HepG2 (cell line): ENCODE measurements around the gene QSER1. TPM values are rescaled to one million over a fixed set of nuclear protein-coding genes. Genes with fewer than 3 reads are reported as not detected.
A peak's percentile ranks its signal among the peaks of the same experiment; 100 is the strongest.

ENCODE experiments used
- ATAC-seq: fragments of 200-7000 bp; cut with Tn5 transposase; 3 replicates; pipeline ENCODE4 v1.9.1; 2020; ENCODE audit warnings: mild to moderate bottlenecking, moderate library complexity
- BruUV-seq: library from RNA; stranded (reverse); fragments of 400-500 nt; replicated peaks from 2 replicates; lab custom pipeline; 2021; lab: Mats Ljungman, UMichigan
- CTCF ChIA-PET: fragments of 300-600 bp; formaldehyde crosslinking; extraction: SDS; loops from one replicate; lab custom pipeline; 2021; ENCODE audit warnings: low total read pairs, inconsistent platforms, low intra/inter-chr PET ratio; lab: Yijun Ruan, JAX
- POLR2A ChIA-PET: fragments of 350-600 bp; sonication (Branson Sonifier 250); formaldehyde crosslinking; loops from one replicate; lab custom pipeline; 2020; ENCODE audit warnings: antibody characterized with exemption, inconsistent platforms; lab: Yijun Ruan, JAX
- DNase-seq: peaks from one replicate; pipeline ENCODE4 v3.0.0-alpha.2; 2015; ENCODE audit warnings: low spot score
- FAIRE-seq: peaks from 3 replicates; lab custom pipeline; 2011; peaks lifted over from hg19 to GRCh38; lab: Jason Lieb, UNC
- H2AFZ ChIP-seq: one replicate; pipeline ENCODE4 v1.6.1; 2011; ENCODE audit warnings: low read length, inconsistent platforms
- H3K27ac ChIP-seq: fragments of 300-600 bp; 3 replicates; pipeline ENCODE4 v1.8.0; 2011; ENCODE audit warnings: mixed run types, mild to moderate bottlenecking, mixed read lengths, low read length, inconsistent platforms; ENCODE audit not compliant: insufficient read depth; ENCODE audit errors: extremely low read length
- H3K27me3 ChIP-seq, 2 experiments: fragments of 200-600 bp in 1 of 2; 2 replicates in 1 of 2; 3 replicates in 1 of 2; pipeline versions ENCODE4 v1.6.0 to v1.8.0; 2011; ENCODE audit warnings: low read length in 2 of 2, mild to moderate bottlenecking in 2 of 2, moderate library complexity in 2 of 2, inconsistent platforms in 1 of 2; ENCODE audit not compliant: insufficient read depth in 2 of 2, control insufficient read depth in 1 of 2
- H3K36me3 ChIP-seq, 2 experiments: fragments of 200-600 bp in 1 of 2; replicated peaks in 1 of 2; 2 replicates in 1 of 2; 3 replicates in 1 of 2; pipeline versions ENCODE4 v1.5.1 to v1.8.0; 2011; ENCODE audit warnings: low read length in 2 of 2, inconsistent platforms in 1 of 2; ENCODE audit not compliant: insufficient read depth in 2 of 2, control insufficient read depth in 1 of 2
- H3K4me1 ChIP-seq: 2 replicates; pipeline ENCODE4 v1.5.1; 2012; ENCODE audit warnings: low read length, inconsistent platforms; ENCODE audit not compliant: insufficient read depth
- H3K4me2 ChIP-seq: 2 replicates; pipeline ENCODE4 v1.6.0; 2011; ENCODE audit warnings: low read depth, low read length, inconsistent platforms
- H3K4me3 ChIP-seq, 3 experiments: fragments of 200-600 bp in 1 of 3; sonication (generic), shearing (Covaris generic) in 1 of 3; replicated peaks in 1 of 3; 2 replicates each; pipeline ENCODE4 v1.5.1; 2011 to 2016; ENCODE audit warnings: low read length in 3 of 3, inconsistent platforms in 2 of 3, low read depth in 2 of 3, mild to moderate bottlenecking in 2 of 3, control low read depth in 1 of 3, mixed read lengths in 1 of 3; ENCODE audit not compliant: insufficient read depth in 1 of 3
- H3K79me2 ChIP-seq: one replicate; pipeline ENCODE4 v1.6.1; 2011; ENCODE audit warnings: low read length, inconsistent platforms; ENCODE audit not compliant: insufficient read depth
- H3K9ac ChIP-seq: 2 replicates; pipeline ENCODE4 v1.6.0; 2011; ENCODE audit warnings: mild to moderate bottlenecking, low read depth, low read length, inconsistent platforms; ENCODE audit not compliant: insufficient read depth
- H3K9me3 ChIP-seq: 2 replicates; pipeline ENCODE4 v1.5.1; 2012; ENCODE audit warnings: mild to moderate bottlenecking, low read length
- H4K20me1 ChIP-seq: 2 replicates; pipeline ENCODE4 v1.6.0; 2011; ENCODE audit warnings: inconsistent platforms, mild to moderate bottlenecking, low read length, moderate library complexity; ENCODE audit not compliant: insufficient read depth
- CREB3 ChIP-seq: sonication (generic); formaldehyde crosslinking; IDR thresholded peaks from 2 replicates; pipeline ENCODE4 v1.5.0; 2020; ENCODE audit warnings: missing genetic modification reagents
- DRAP1 ChIP-seq: IDR thresholded peaks from 2 replicates; pipeline ENCODE4 v1.6.1; 2016; ENCODE audit warnings: missing genetic modification reagents, missing compliant biosample characterization
- IRF1 ChIP-seq: sonication (generic); formaldehyde crosslinking; IDR thresholded peaks from 2 replicates; pipeline ENCODE4 v1.4.0; 2020; ENCODE audit warnings: low read depth, mild to moderate bottlenecking, missing genetic modification reagents
- PBX3 ChIP-seq: sonication (generic); formaldehyde crosslinking; IDR thresholded peaks from 2 replicates; pipeline ENCODE4 v1.8.1; 2023; ENCODE audit warnings: missing genetic modification reagents, inconsistent platforms, borderline replicate concordance
- SP2 ChIP-seq: sonication (generic); formaldehyde crosslinking; IDR thresholded peaks from 2 replicates; pipeline ENCODE4 v1.5.1; 2020; ENCODE audit warnings: mild to moderate bottlenecking, missing genetic modification reagents
- TERF1 ChIP-seq: sonication (generic); formaldehyde crosslinking; IDR thresholded peaks from 2 replicates; pipeline ENCODE4 v1.8.0; 2022; ENCODE audit warnings: mild to moderate bottlenecking, missing genetic modification reagents, moderate library complexity
- THRA ChIP-seq: sonication (generic); formaldehyde crosslinking; IDR thresholded peaks from 2 replicates; pipeline ENCODE4 v1.4.0; 2020; ENCODE audit warnings: missing genetic modification reagents, borderline replicate concordance
- ZNF788 ChIP-seq: sonication (generic); formaldehyde crosslinking; IDR thresholded peaks from 2 replicates; pipeline ENCODE4 v1.5.0; 2020; ENCODE audit warnings: mild to moderate bottlenecking, missing genetic modification reagents, borderline replicate concordance
- WGBS: methylation state at CpG from one replicate; pipeline ENCODE4 v1.1.6; 2017; ENCODE audit warnings: low lambda C conversion rate; 5-methylcytosine and 5-hydroxymethylcytosine counted together
- in situ Hi-C: cut with HindIII; loops from 2 replicates; pipeline ENCODE4 v1.10.0; 2017; ENCODE audit warnings: low pct_unique_long_range_greater_than_20kb; ENCODE audit not compliant: extremely low pct_ligation_motif_present
- intact Hi-C: fragments of 100-400 bp; cut with micrococcal nuclease; formaldehyde crosslinking; loops from one replicate; pipeline ENCODE4 v1.10.0; 2022; ENCODE audit not compliant: unreplicated experiment
- polyA plus RNA-seq, 8 experiments: library from polyadenylated mRNA; depleted of rRNA in 3 of 8; stranded (reverse) in 7 of 8; unstranded in 1 of 8; fragments of >200 nt; fragmentation: Illumina TruSeq in 4 of 8; extraction: Trizol in 4 of 8; gene quantifications; 2 replicates each; pipeline versions ENCODE4 v1.2.1 to v1.2.3, GENCODE V29; 2011 to 2016; ENCODE audit warnings: low read depth in 4 of 8, missing spikeins in 1 of 8, mixed read lengths in 1 of 8; ENCODE audit not compliant: insufficient read depth in 1 of 8
- total RNA-seq, 5 experiments: library from RNA; depleted of rRNA; stranded (reverse); fragments of >200 nt; fragmentation: Illumina TruSeq; extraction: Trizol; gene quantifications; 2 replicates each; pipeline ENCODE4 v1.2.3, GENCODE V29; 2016; ENCODE audit warnings: low read depth in 1 of 5

Gene QSER1
- total and polyA plus RNA-seq, 2 of the 13 experiments (the other 11 are each of a cell fraction or from before 2014, with no cell fraction given), result 8.9 to 17.3 TPM

GRCh38 chr11:33027846-33028536, 135.4 kb downstream of the QSER1 start:
- DNase-seq (no peak), ATAC-seq (no peak), FAIRE-seq (no peak)
- ChIA-PET POLR2A (interaction anchor here (2.3 kb wide), 1 partner anchor 12 kb away, joined by 19 read pairs; the partner anchor contains the start of gene DEPDC7), CTCF (no interaction called here)
- intact Hi-C loops, result no loop called here
- H3K4me1 ChIP-seq, result peaks cover 8% of the 10 kb centered on the region; the same call in 1 of the 2 replicates
- H3K36me3 ChIP-seq, result peaks cover 1 to 54% of the 10 kb centered on the region in 2 experiments; a peak in 4 of 5 replicates
- no peak overlapping the region for H3K4me2 ChIP-seq
- H3K27ac ChIP-seq, result no peak overlapping the region
- BruUV-seq, result TSS peak; percentile 19
- no peaks in the 10 kb centered on the region for H4K20me1 ChIP-seq
- TF ChIP-seq DRAP1 (CRISPR knock-in tag) (no peak), PBX3 (CRISPR knock-in tag) (no peak), SP2 (CRISPR knock-in tag) (no peak), ZNF788 (no peak), TERF1 (no peak), IRF1 (CRISPR knock-in tag) (no peak), CREB3 (CRISPR knock-in tag) (no peak), THRA (CRISPR knock-in tag) (no peak)
- in situ Hi-C loops, result no loop called here
- no peaks in the 10 kb centered on the region for H3K9me3 ChIP-seq
- H3K9ac ChIP-seq, result no peak overlapping the region
- H3K79me2 ChIP-seq, result peaks cover 15% of the 10 kb centered on the region
- no peak overlapping the region for H2AFZ ChIP-seq
- WGBS, result 94% methylated on average over 4 of the region's 4 CpGs
- no peak overlapping the region for H3K4me3 ChIP-seq
- H3K27me3 ChIP-seq, result no peaks in the 10 kb centered on the region; a peak in 1 of 5 replicates
